HepG2 (cell line): ENCODE results near the gene SBK3. TPM values are rescaled to one million over a fixed set of nuclear protein-coding genes. Genes with fewer than 3 reads are reported as not detected.

Source experiments
- AHR ChIP-seq: IDR thresholded peaks from 2 replicates; pipeline ENCODE4 v1.6.1; 2018; ENCODE audit warnings: missing genetic modification reagents, missing compliant biosample characterization
- ASH2L ChIP-seq: fragments of 300-600, 200-600 bp; sonication (generic); IDR thresholded peaks from 2 replicates; pipeline ENCODE4 v1.7.0; 2017; ENCODE audit warnings: low read depth, mild to moderate bottlenecking, moderate library complexity, mixed read lengths, low read length; ENCODE audit not compliant: insufficient read length
- MBD4 ChIP-seq: IDR thresholded peaks from 2 replicates; pipeline ENCODE4 v1.6.1; 2012; ENCODE audit warnings: low read length, inconsistent platforms, borderline replicate concordance
- MTA1 ChIP-seq: sonication (generic); formaldehyde crosslinking; IDR thresholded peaks from 2 replicates; pipeline ENCODE4 v1.4.0; 2020; ENCODE audit warnings: missing genetic modification reagents, mild to moderate bottlenecking, borderline replicate concordance
- NFYC ChIP-seq: IDR thresholded peaks from 2 replicates; pipeline ENCODE4 v1.6.1; 2016; ENCODE audit warnings: missing genetic modification reagents, missing compliant biosample characterization
- SP140L ChIP-seq: sonication (generic); formaldehyde crosslinking; IDR thresholded peaks from 2 replicates; pipeline ENCODE4 v1.4.0; 2020; ENCODE audit warnings: missing genetic modification reagents, borderline replicate concordance
- U2AF1 ChIP-seq: fragments of 200-400 bp; formaldehyde crosslinking; optimal IDR thresholded peaks from 2 replicates; pipeline ENCODE3; 2017; ENCODE audit warnings: mild to moderate bottlenecking, low read depth, low read length
- ZMYM2 ChIP-seq: sonication (generic); formaldehyde crosslinking; IDR thresholded peaks from 2 replicates; pipeline ENCODE4 v1.8.0; 2022; ENCODE audit warnings: mild to moderate bottlenecking, missing genetic modification reagents
- ZNF121 ChIP-seq: sonication (generic); formaldehyde crosslinking; IDR thresholded peaks from 2 replicates; pipeline ENCODE4 v1.5.0; 2020; ENCODE audit warnings: mild to moderate bottlenecking, missing genetic modification reagents
- ZNF205 ChIP-seq: IDR thresholded peaks from 2 replicates; pipeline ENCODE4 v1.6.1; 2018; ENCODE audit warnings: missing biosample characterization, missing genetic modification reagents
- ZNF230 ChIP-seq: sonication (generic); formaldehyde crosslinking; IDR thresholded peaks from 2 replicates; pipeline ENCODE4 v1.4.0; 2020; ENCODE audit warnings: mild to moderate bottlenecking, missing genetic modification reagents
- ZNF441 ChIP-seq: sonication (generic); formaldehyde crosslinking; IDR thresholded peaks from 2 replicates; pipeline ENCODE4 v1.7.0; 2021; ENCODE audit warnings: missing genetic modification reagents, borderline replicate concordance
- ZNF790 ChIP-seq: sonication (generic); formaldehyde crosslinking; IDR thresholded peaks from 2 replicates; pipeline ENCODE4 v1.8.0; 2022; ENCODE audit warnings: missing genetic modification reagents, mild to moderate bottlenecking, borderline replicate concordance
- polyA plus RNA-seq, 8 experiments: library from polyadenylated mRNA; depleted of rRNA in 3 of 8; stranded (reverse) in 7 of 8; unstranded in 1 of 8; fragments of >200 nt; fragmentation: Illumina TruSeq in 4 of 8; extraction: Trizol in 4 of 8; gene quantifications; 2 replicates each; pipeline versions ENCODE4 v1.2.1 to v1.2.3, GENCODE V29; 2011 to 2016; ENCODE audit warnings: low read depth in 4 of 8, missing spikeins in 1 of 8, mixed read lengths in 1 of 8; ENCODE audit not compliant: insufficient read depth in 1 of 8
- total RNA-seq, 5 experiments: library from RNA; depleted of rRNA; stranded (reverse); fragments of >200 nt; fragmentation: Illumina TruSeq; extraction: Trizol; gene quantifications; 2 replicates each; pipeline ENCODE4 v1.2.3, GENCODE V29; 2016; ENCODE audit warnings: low read depth in 1 of 5
- TF ChIP-seq, protein P1 (sequence below): IDR thresholded peaks from 2 replicates; pipeline ENCODE4 v1.6.1; 2016; ENCODE audit warnings: low read depth, borderline replicate concordance
- TF ChIP-seq, protein P2 (sequence below): sonication (generic); formaldehyde crosslinking; conservative IDR thresholded peaks from 2 replicates; pipeline ENCODE4 v1.4.0; 2020; ENCODE audit warnings: mild to moderate bottlenecking, missing genetic modification reagents, moderate library complexity
- TF ChIP-seq, protein P3 (sequence below): fragments of 450-650 bp; IDR thresholded peaks from 2 replicates; pipeline ENCODE4 v1.6.1; 2017
- TF ChIP-seq, protein P4 (sequence below): sonication (generic); formaldehyde crosslinking; IDR thresholded peaks from 2 replicates; pipeline ENCODE4 v1.5.0; 2020; ENCODE audit warnings: mild to moderate bottlenecking, missing genetic modification reagents
- TF ChIP-seq, protein P5 (sequence below): IDR thresholded peaks from 2 replicates; pipeline ENCODE4 v1.6.1; 2016; ENCODE audit warnings: missing compliant biosample characterization, missing genetic modification reagents, borderline replicate concordance
- TF ChIP-seq, protein P6 (sequence below): IDR thresholded peaks from 2 replicates; pipeline ENCODE4 v1.6.1; 2016

The SBK3 gene
- total and polyA plus RNA-seq, 2 of the 13 experiments (the other 11 are each of a cell fraction or from before 2014, with no cell fraction given) = 0.66 to 0.77 TPM

DNA sequence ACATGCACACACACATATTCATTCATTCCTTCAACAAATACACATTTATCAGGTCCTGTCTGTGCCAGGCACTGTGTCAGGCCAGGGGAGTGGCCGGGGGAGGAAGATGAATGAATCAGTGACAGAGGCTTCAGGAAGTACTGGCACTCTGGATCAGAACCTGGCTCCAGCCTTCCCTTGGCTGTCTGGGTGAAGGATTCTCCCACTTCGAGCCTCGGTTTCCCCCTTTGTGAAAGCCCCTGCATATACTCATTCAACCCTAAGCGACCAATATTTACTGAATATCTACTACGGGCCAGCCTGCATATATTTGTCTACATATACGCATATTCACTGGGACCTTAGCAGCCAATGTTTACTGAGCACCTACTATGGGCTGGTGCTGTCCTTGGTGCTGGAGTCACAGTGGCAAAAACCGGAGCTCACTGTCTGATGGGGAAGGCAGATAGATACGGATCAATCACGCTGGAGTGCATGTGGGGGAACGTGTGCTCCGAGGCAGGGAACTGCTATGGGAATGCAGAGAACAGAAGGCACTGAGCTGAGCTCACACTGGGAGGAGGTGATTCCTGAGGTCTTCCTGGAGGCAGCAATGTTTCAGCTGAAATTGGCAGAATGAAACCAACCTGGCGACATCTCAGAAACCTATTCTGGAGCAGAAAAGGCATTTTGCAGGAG, 35.9 kb upstream of the SBK3 start (continued):
- TF ChIP-seq, protein P1, sequence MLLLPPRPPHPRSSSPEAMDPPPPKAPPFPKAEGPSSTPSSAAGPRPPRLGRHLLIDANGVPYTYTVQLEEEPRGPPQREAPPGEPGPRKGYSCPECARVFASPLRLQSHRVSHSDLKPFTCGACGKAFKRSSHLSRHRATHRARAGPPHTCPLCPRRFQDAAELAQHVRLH (CRISPR knock-in tag) = peak; percentile 77; the same call in 1 of the 2 replicates
- TF ChIP-seq U2AF1 (peak; percentile 22), ZNF441 (CRISPR knock-in tag) (peak; percentile 82), ZNF121 (0 out of 2 replicates have a peak, but pooled peaks have one; percentile 9), ZNF205 (CRISPR knock-in tag) (no peak), MTA1 (0 out of 2 replicates have a peak, but pooled peaks have one; percentile 0), AHR (CRISPR knock-in tag) (0 out of 2 replicates have a peak, but pooled peaks have one; percentile 56), ZNF790 (CRISPR knock-in tag) (no peak), MBD4 (no peak), ASH2L (peak; percentile 5), ZMYM2 (CRISPR knock-in tag) (peak; percentile 86), NFYC (CRISPR knock-in tag) (0 out of 2 replicates have a peak, but pooled peaks have one; percentile 15), ZNF230 (CRISPR knock-in tag) (peak; percentile 78; the same call in 1 of the 2 replicates), SP140L (CRISPR knock-in tag) (peak; percentile 87; the same call in 1 of the 2 replicates)
- TF ChIP-seq, protein P2, sequence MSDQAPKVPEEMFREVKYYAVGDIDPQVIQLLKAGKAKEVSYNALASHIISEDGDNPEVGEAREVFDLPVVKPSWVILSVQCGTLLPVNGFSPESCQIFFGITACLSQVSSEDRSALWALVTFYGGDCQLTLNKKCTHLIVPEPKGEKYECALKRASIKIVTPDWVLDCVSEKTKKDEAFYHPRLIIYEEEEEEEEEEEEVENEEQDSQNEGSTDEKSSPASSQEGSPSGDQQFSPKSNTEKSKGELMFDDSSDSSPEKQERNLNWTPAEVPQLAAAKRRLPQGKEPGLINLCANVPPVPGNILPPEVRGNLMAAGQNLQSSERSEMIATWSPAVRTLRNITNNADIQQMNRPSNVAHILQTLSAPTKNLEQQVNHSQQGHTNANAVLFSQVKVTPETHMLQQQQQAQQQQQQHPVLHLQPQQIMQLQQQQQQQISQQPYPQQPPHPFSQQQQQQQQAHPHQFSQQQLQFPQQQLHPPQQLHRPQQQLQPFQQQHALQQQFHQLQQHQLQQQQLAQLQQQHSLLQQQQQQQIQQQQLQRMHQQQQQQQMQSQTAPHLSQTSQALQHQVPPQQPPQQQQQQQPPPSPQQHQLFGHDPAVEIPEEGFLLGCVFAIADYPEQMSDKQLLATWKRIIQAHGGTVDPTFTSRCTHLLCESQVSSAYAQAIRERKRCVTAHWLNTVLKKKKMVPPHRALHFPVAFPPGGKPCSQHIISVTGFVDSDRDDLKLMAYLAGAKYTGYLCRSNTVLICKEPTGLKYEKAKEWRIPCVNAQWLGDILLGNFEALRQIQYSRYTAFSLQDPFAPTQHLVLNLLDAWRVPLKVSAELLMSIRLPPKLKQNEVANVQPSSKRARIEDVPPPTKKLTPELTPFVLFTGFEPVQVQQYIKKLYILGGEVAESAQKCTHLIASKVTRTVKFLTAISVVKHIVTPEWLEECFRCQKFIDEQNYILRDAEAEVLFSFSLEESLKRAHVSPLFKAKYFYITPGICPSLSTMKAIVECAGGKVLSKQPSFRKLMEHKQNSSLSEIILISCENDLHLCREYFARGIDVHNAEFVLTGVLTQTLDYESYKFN = 0 out of 2 replicates have a peak, but pooled peaks have one; percentile 8
- TF ChIP-seq, protein P3, sequence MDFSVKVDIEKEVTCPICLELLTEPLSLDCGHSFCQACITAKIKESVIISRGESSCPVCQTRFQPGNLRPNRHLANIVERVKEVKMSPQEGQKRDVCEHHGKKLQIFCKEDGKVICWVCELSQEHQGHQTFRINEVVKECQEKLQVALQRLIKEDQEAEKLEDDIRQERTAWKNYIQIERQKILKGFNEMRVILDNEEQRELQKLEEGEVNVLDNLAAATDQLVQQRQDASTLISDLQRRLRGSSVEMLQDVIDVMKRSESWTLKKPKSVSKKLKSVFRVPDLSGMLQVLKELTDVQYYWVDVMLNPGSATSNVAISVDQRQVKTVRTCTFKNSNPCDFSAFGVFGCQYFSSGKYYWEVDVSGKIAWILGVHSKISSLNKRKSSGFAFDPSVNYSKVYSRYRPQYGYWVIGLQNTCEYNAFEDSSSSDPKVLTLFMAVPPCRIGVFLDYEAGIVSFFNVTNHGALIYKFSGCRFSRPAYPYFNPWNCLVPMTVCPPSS = no peak
- TF ChIP-seq, protein P4, sequence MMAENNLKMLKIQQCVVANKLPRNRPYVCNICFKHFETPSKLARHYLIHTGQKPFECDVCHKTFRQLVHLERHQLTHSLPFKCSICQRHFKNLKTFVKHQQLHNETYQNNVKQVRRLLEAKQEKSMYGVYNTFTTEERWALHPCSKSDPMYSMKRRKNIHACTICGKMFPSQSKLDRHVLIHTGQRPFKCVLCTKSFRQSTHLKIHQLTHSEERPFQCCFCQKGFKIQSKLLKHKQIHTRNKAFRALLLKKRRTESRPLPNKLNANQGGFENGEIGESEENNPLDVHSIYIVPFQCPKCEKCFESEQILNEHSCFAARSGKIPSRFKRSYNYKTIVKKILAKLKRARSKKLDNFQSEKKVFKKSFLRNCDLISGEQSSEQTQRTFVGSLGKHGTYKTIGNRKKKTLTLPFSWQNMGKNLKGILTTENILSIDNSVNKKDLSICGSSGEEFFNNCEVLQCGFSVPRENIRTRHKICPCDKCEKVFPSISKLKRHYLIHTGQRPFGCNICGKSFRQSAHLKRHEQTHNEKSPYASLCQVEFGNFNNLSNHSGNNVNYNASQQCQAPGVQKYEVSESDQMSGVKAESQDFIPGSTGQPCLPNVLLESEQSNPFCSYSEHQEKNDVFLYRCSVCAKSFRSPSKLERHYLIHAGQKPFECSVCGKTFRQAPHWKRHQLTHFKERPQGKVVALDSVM (CRISPR knock-in tag) = 0 out of 2 replicates have a peak, but pooled peaks have one; percentile 3
- TF ChIP-seq, protein P5, sequence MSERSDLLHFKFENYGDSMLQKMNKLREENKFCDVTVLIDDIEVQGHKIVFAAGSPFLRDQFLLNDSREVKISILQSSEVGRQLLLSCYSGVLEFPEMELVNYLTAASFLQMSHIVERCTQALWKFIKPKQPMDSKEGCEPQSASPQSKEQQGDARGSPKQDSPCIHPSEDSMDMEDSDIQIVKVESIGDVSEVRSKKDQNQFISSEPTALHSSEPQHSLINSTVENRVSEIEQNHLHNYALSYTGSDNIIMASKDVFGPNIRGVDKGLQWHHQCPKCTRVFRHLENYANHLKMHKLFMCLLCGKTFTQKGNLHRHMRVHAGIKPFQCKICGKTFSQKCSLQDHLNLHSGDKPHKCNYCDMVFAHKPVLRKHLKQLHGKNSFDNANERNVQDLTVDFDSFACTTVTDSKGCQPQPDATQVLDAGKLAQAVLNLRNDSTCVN (CRISPR knock-in tag) = peak; percentile 74
- TF ChIP-seq, protein P6, sequence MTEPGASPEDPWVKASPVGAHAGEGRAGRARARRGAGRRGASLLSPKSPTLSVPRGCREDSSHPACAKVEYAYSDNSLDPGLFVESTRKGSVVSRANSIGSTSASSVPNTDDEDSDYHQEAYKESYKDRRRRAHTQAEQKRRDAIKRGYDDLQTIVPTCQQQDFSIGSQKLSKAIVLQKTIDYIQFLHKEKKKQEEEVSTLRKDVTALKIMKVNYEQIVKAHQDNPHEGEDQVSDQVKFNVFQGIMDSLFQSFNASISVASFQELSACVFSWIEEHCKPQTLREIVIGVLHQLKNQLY = 0 out of 2 replicates have a peak, but pooled peaks have one; percentile 13
